ENCODE measurements around the gene RLBP1. TPM values are rescaled to one million over a fixed set of nuclear protein-coding genes. Genes with fewer than 3 reads are reported as not detected.

The RLBP1 gene
- total and polyA plus RNA-seq, 10 donors: not detected

DNA sequence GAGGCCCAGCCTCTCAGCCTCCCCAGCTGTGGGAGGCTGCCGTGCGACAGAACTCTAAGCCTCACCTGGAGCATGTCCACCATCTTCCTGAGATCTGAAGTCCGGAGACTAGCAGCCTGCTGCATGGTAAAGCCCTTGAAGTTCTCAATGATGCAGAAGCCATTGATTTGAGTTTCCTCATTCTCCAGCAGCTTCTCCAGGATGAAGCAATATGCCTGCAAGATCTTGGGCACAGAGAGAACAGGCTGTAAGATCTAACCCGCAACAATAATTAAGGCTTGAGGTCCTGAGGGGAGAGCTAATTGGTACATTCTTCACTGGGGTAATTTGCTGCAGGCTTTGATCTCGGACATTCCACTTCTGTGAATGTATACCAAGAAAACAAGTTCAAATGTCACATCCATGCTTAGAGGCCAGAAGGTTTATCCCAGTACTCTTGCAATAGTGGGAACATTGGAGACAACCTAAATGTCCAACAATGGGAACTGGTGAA is 9.7 kb downstream of the RLBP1 start:
- no peak for DNase-seq
- intact Hi-C loops (cut with DNase I; ENCODE audit: low total_unique reads): no loop called here
- Histone ChIP-seq H3K4me1 (peaks cover 0 to 7% (median 5%) of the 10 kb centered on the region in 6 donors), H3K27me3 (replicated peaks in 1 of 7) (no peaks in the 10 kb centered on the region), H3K36me3 (no peaks in the 10 kb centered on the region), H3K9me3 (no peaks in the 10 kb centered on the region), H3K27ac (no peak overlapping the region), H3K4me3 (no peak overlapping the region)
- no peak for TF ChIP-seq POLR2AphosphoS5 (IDR thresholded peaks at IDR 0.05)
- TF ChIP-seq POLR2A (IDR thresholded peaks at IDR 0.05): no peak
- TF ChIP-seq, protein P1, sequence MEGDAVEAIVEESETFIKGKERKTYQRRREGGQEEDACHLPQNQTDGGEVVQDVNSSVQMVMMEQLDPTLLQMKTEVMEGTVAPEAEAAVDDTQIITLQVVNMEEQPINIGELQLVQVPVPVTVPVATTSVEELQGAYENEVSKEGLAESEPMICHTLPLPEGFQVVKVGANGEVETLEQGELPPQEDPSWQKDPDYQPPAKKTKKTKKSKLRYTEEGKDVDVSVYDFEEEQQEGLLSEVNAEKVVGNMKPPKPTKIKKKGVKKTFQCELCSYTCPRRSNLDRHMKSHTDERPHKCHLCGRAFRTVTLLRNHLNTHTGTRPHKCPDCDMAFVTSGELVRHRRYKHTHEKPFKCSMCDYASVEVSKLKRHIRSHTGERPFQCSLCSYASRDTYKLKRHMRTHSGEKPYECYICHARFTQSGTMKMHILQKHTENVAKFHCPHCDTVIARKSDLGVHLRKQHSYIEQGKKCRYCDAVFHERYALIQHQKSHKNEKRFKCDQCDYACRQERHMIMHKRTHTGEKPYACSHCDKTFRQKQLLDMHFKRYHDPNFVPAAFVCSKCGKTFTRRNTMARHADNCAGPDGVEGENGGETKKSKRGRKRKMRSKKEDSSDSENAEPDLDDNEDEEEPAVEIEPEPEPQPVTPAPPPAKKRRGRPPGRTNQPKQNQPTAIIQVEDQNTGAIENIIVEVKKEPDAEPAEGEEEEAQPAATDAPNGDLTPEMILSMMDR (IDR thresholded peaks at IDR 0.05 in 8 of 11, conservative IDR thresholded peaks at IDR 0.05 in 3 of 11): no peak
- 83 to 90% (median 85%) methylated on average over 5 of the region's 5 CpGs for WGBS, 5 donors

DNA sequence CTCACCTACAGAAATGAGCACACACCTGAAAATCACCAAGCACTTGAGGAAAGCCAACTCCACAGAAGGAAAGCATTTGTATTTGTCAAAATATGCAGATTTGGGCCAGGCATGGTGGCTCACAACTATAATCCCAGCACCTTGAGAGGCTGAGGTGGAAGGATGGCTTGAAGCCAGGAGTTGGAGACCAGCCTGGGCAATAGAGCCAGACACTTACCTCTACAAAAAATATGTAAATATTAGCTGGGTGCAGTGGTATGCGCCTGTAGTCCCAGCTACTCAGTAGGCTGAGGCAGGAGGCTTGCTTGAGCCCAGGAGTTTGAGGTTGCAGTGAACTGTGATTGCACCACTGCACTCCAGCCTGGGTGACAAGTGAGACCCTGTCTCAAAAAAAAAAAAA is 12.3 kb downstream of the RLBP1 start:
- Histone ChIP-seq H3K27ac (no peak overlapping the region), H3K27me3 (replicated peaks in 1 of 7) (no peaks in the 10 kb centered on the region), H3K36me3 (no peaks in the 10 kb centered on the region), H3K4me1 (peaks cover 0 to 15% (median 7%) of the 10 kb centered on the region in 6 donors), H3K9me3 (no peaks in the 10 kb centered on the region), H3K4me3 (no peak overlapping the region)
- no peak for DNase-seq
- 91 to 100% (median 95%) methylated on average over 1 of the region's 1 CpG for WGBS, 5 donors
- TF ChIP-seq POLR2A (IDR thresholded peaks at IDR 0.05) (no peak), POLR2AphosphoS5 (IDR thresholded peaks at IDR 0.05) (no peak)
- TF ChIP-seq, protein P1 (IDR thresholded peaks at IDR 0.05 in 8 of 11, conservative IDR thresholded peaks at IDR 0.05 in 3 of 11): no peak
- intact Hi-C loops (cut with DNase I; ENCODE audit: low total_unique reads): no loop called here

DNA sequence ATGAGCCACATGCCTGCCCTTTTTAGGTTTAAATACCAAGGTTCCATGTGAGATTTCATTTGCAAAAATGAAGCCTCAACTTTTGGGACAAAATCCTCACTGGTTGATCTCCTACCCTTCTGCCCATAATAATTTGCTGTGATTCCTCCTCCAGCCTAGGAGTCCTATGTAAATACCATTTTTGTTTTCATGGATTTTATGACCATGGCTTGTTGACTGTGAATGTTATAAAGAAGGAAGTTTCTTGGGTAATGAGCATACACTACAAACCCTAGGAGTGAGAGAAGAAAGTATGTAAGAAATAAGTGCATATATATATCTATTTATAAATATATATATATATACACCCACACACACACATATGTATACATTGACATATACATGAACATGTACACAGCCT is 13.1 kb downstream of the RLBP1 start:
- TF ChIP-seq POLR2AphosphoS5 (IDR thresholded peaks at IDR 0.05): no peak
- TF ChIP-seq, protein P1 (IDR thresholded peaks at IDR 0.05 in 8 of 11, conservative IDR thresholded peaks at IDR 0.05 in 3 of 11): no peak
- no peak for TF ChIP-seq POLR2A (IDR thresholded peaks at IDR 0.05)
- intact Hi-C loops (cut with DNase I; ENCODE audit: low total_unique reads): no loop called here

DNA sequence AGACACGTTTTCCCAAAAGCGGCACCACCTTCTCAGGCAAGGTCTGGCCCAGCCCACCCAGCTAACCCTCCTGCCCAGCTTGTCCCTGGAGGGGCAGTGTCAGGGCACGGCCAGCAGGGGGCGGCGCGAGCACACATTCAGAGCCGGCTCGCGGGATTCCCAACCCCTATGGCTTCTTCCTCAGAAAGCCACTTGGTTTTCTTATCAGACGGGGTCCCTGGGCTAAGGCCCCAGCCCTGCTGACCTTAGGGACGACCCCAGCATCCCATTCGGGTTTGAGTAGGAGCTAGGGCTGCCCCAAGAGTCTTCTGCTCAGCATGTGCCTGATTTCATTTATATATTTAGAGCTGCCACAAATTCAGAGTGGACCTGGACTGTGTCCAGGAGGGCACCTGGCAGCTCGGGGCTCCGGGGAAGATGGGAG is 14.5 kb downstream of the RLBP1 start:
- no peak overlapping the region for H3K27ac ChIP-seq
- H3K27me3 ChIP-seq (replicated peaks in 1 of 7): no peaks in the 10 kb centered on the region
- intact Hi-C loops (cut with DNase I; ENCODE audit: low total_unique reads): no loop called here
- H3K4me1 ChIP-seq: peaks cover 0 to 15% (median 7%) of the 10 kb centered on the region in 6 donors
- peak overlapping the region in 1 of 8 donors; percentile 39 for H3K4me3 ChIP-seq
- H3K9me3 ChIP-seq: no peaks in the 10 kb centered on the region
- WGBS, 5 donors: 1 to 3% (median 2%) methylated on average over 13 to 14 of the region's 14 CpGs
- H3K36me3 ChIP-seq: peaks cover 0 to 8% (median 0%) of the 10 kb centered on the region in 6 donors
- TF ChIP-seq POLR2AphosphoS5 (IDR thresholded peaks at IDR 0.05) (peak; percentile 47 to 76 (median 58)), POLR2A (IDR thresholded peaks at IDR 0.05) (no peak)
- TF ChIP-seq, protein P1 (IDR thresholded peaks at IDR 0.05 in 8 of 11, conservative IDR thresholded peaks at IDR 0.05 in 3 of 11): peak; percentile 77 to 97 (median 93)
- DNase-seq: peak; percentile 92

More for the DNA sequence above, 13.1 kb downstream of the RLBP1 start:
- no peaks in the 10 kb centered on the region for H3K9me3 ChIP-seq
- H3K27ac ChIP-seq: no peak overlapping the region
- no peaks in the 10 kb centered on the region for H3K36me3 ChIP-seq
- no peak for DNase-seq
- H3K4me3 ChIP-seq: no peak overlapping the region
- H3K27me3 ChIP-seq (replicated peaks in 1 of 7): no peaks in the 10 kb centered on the region
- H3K4me1 ChIP-seq: peaks cover 0 to 15% (median 7%) of the 10 kb centered on the region in 6 donors
